Subcutaneous abdominal adipose tissue (tissue), 5 donors: ENCODE results near the gene PSORS1C2.

Experiments
- H3K27ac ChIP-seq: one replicate; pipeline ENCODE4 v1.7.0; 2013; ENCODE audit warnings: low read depth, mild to moderate bottlenecking, inconsistent platforms, low read length, moderate library complexity
- H3K27me3 ChIP-seq, 5 donors: one replicate each; pipeline ENCODE4 v1.7.0; 2013; ENCODE audit warnings: low read length in 5 of 5, inconsistent platforms in 1 of 5; ENCODE audit not compliant: control insufficient read depth in 5 of 5, insufficient read depth in 4 of 5
- H3K36me3 ChIP-seq, 5 donors: one replicate each; pipeline ENCODE4 v1.7.0; 2013; ENCODE audit warnings: low read length in 5 of 5; ENCODE audit not compliant: control insufficient read depth in 5 of 5, insufficient read depth in 5 of 5
- H3K4me1 ChIP-seq, 5 donors: one replicate each; pipeline ENCODE4 v1.7.0; 2013; ENCODE audit warnings: low read length in 5 of 5, mild to moderate bottlenecking in 3 of 5, moderate library complexity in 1 of 5; ENCODE audit not compliant: control insufficient read depth in 5 of 5, insufficient read depth in 5 of 5
- H3K4me3 ChIP-seq, 5 donors: one replicate each; pipeline ENCODE4 v1.7.0; 2013; ENCODE audit warnings: low read length in 5 of 5, low read depth in 1 of 5
- H3K9ac ChIP-seq, 5 donors: one replicate each; pipeline ENCODE4 v1.7.0; 2013; ENCODE audit warnings: low read length in 5 of 5, mild to moderate bottlenecking in 4 of 5, moderate library complexity in 3 of 5
- H3K9me3 ChIP-seq, 5 donors: one replicate each; pipeline ENCODE4 v1.7.0; 2013; ENCODE audit warnings: low read length in 5 of 5; ENCODE audit not compliant: control insufficient read depth in 5 of 5
- donor health status: healthy.
- donor health status: healthy.
- donor health status: healthy.
- donor health status: healthy.
- donor health status: healthy.

Gene PSORS1C2

GRCh38 chr6:31115941-31116560 lies 22.8 kb downstream of the PSORS1C2 start:
- H3K4me3 ChIP-seq, result no peak overlapping the region
- H3K27me3 ChIP-seq, result peaks cover 0 to 16% (median 5%) of the 10 kb centered on the region in 5 donors
- H3K9me3 ChIP-seq, result no peaks in the 10 kb centered on the region
- no peak overlapping the region for H3K27ac ChIP-seq
- no peaks in the 10 kb centered on the region for H3K36me3 ChIP-seq
- no peak overlapping the region for H3K9ac ChIP-seq
- H3K4me1 ChIP-seq, result peaks cover 5 to 49% (median 35%) of the 10 kb centered on the region in 5 donors

- Histone ChIP-seq H3K27ac (peak overlapping the region; percentile 17), H3K9ac (no peak overlapping the region), H3K36me3 (no peaks in the 10 kb centered on the region)
Observed at GRCh38 chr6:31114970-31115849, 23.7 kb downstream of the PSORS1C2 start.

GRCh38 chr6:31114541-31114878 lies 24.4 kb downstream of the PSORS1C2 start, which contains the start of gene PSORS1C1:
Gene PSORS1C1 (plus strand): TSS chr6:31114800. CDS start chr6:31129633, 14,833 bp downstream.
- Histone ChIP-seq H3K27me3 (peaks cover 0 to 22% (median 11%) of the 10 kb centered on the region in 5 donors), H3K27ac (peak within 1 kb of the TSS; percentile 41), H3K4me1 (peaks cover 5 to 49% (median 35%) of the 10 kb centered on the region in 5 donors), H3K4me3 (peak within 1 kb of the TSS in 3 of 5 donors; percentile 24 to 49 (median 36)), H3K9me3 (no peaks in the 10 kb centered on the region), H3K36me3 (no peaks in the 10 kb centered on the region), H3K9ac (no peak within 1 kb of the TSS)

More at GRCh38 chr6:31114970-31115849, 23.7 kb downstream of the PSORS1C2 start:
- peaks cover 0 to 18% (median 5%) of the 10 kb centered on the region in 5 donors for H3K27me3 ChIP-seq
- peaks cover 5 to 49% (median 35%) of the 10 kb centered on the region in 5 donors for H3K4me1 ChIP-seq
- H3K4me3 ChIP-seq, result peak overlapping the region in 3 of 5 donors; percentile 24 to 49 (median 36)
- no peaks in the 10 kb centered on the region for H3K9me3 ChIP-seq

GRCh38 chr6:31113861-31114540 lies 24.9 kb downstream of the PSORS1C2 start:
- H3K9me3 ChIP-seq, result no peaks in the 10 kb centered on the region
- peak overlapping the region in 2 of 5 donors; percentile 36 to 49 for H3K4me3 ChIP-seq
- H3K27ac ChIP-seq, result peak overlapping the region; percentile 41
- no peaks in the 10 kb centered on the region for H3K36me3 ChIP-seq
- H3K4me1 ChIP-seq, result peaks cover 5 to 49% (median 35%) of the 10 kb centered on the region in 5 donors
- H3K9ac ChIP-seq, result no peak overlapping the region
- H3K27me3 ChIP-seq, result peaks cover 0 to 22% (median 11%) of the 10 kb centered on the region in 5 donors

- Histone ChIP-seq H3K4me1 (peaks cover 5 to 39% (median 32%) of the 10 kb centered on the region in 5 donors), H3K27ac (no peak within 1 kb of the TSS), H3K9me3 (no peaks in the 10 kb centered on the region)
Observed at GRCh38 chr6:31112478-31112877, 26.4 kb downstream of the PSORS1C2 start, which contains the start of gene C6orf15. Gene C6orf15 (minus strand): TSS chr6:31112575. CDS start chr6:31112555, 20 bp downstream.

GRCh38 chr6:31111712-31112111 lies 27.2 kb downstream of the PSORS1C2 start:
- Histone ChIP-seq H3K27ac (no peak overlapping the region), H3K4me3 (no peak overlapping the region), H3K4me1 (peaks cover 0 to 31% (median 25%) of the 10 kb centered on the region in 5 donors), H3K9me3 (no peaks in the 10 kb centered on the region), H3K36me3 (no peaks in the 10 kb centered on the region), H3K27me3 (peaks cover 0 to 17% (median 11%) of the 10 kb centered on the region in 5 donors), H3K9ac (no peak overlapping the region)

More at GRCh38 chr6:31112478-31112877, 26.4 kb downstream of the PSORS1C2 start, which contains the start of gene C6orf15:
- peaks cover 0 to 20% (median 11%) of the 10 kb centered on the region in 5 donors for H3K27me3 ChIP-seq
- no peak within 1 kb of the TSS for H3K4me3 ChIP-seq
- no peak within 1 kb of the TSS for H3K9ac ChIP-seq
- no peaks in the 10 kb centered on the region for H3K36me3 ChIP-seq

- Histone ChIP-seq H3K9ac (no peak overlapping the region), H3K4me3 (no peak overlapping the region), H3K36me3 (no peaks in the 10 kb centered on the region), H3K27me3 (peaks cover 0 to 15% (median 11%) of the 10 kb centered on the region in 5 donors), H3K9me3 (no peaks in the 10 kb centered on the region), H3K27ac (no peak overlapping the region), H3K4me1 (peaks cover 0 to 24% (median 18%) of the 10 kb centered on the region in 5 donors)
Observed at GRCh38 chr6:31110825-31111582, 27.9 kb downstream of the PSORS1C2 start.

GRCh38 chr6:31107052-31107451 lies 31.8 kb downstream of the PSORS1C2 start:
- Histone ChIP-seq H3K27ac (no peak overlapping the region), H3K4me1 (no peaks in the 10 kb centered on the region), H3K4me3 (no peak overlapping the region), H3K36me3 (no peaks in the 10 kb centered on the region), H3K9me3 (no peaks in the 10 kb centered on the region), H3K9ac (no peak overlapping the region), H3K27me3 (peaks cover 0 to 10% (median 6%) of the 10 kb centered on the region in 5 donors)

- Histone ChIP-seq H3K9me3 (no peaks in the 10 kb centered on the region), H3K4me3 (no peak overlapping the region), H3K4me1 (no peaks in the 10 kb centered on the region), H3K36me3 (no peaks in the 10 kb centered on the region), H3K27ac (no peak overlapping the region), H3K9ac (no peak overlapping the region), H3K27me3 (no peaks in the 10 kb centered on the region)
Observed at GRCh38 chr6:31103136-31103535, 35.7 kb downstream of the PSORS1C2 start.
